HCT116 (cell line): ENCODE results near the gene ZNF789. TPM values are rescaled to one million over a fixed set of nuclear protein-coding genes. Genes with fewer than 3 reads are reported as not detected.

Experiments used
- ATAC-seq: fragments of 200-7000 bp; cut with Tn5 transposase; 2 replicates; pipeline ENCODE4 v1.9.1; 2020; ENCODE audit warnings: mild to moderate bottlenecking, moderate library complexity
- BruUV-seq: library from RNA; stranded (reverse); fragments of 400-500 nt; replicated peaks from 2 replicates; lab custom pipeline; 2021; lab: Mats Ljungman, UMichigan
- CTCF ChIA-PET: fragments of 300-600 bp; sonication (Branson Sonifier 250); formaldehyde crosslinking; loops from one replicate; lab custom pipeline; 2021; ENCODE audit warnings: antibody characterized with exemption; lab: Charles Lee
- POLR2A ChIA-PET: fragments of 300-600, 350-600 bp; sonication (Branson Sonifier 250); formaldehyde crosslinking; loops from one replicate; lab custom pipeline; 2021; ENCODE audit warnings: antibody characterized with exemption; lab: Charles Lee
- RAD21 ChIA-PET, 2 experiments: fragments of 300-600 bp; sonication (Branson Sonifier 250); formaldehyde crosslinking; loops; one replicate each; lab custom pipeline; 2023; ENCODE audit warnings: low total read pairs in 2 of 2; ENCODE audit not compliant: uncharacterized antibody in 2 of 2, unreplicated experiment in 2 of 2, low non-redundant PET in 1 of 2; lab: Charles Lee
- DNase-seq: peaks from one replicate; pipeline ENCODE4 v3.0.0-alpha.2; 2010; ENCODE audit warnings: low read depth, low spot score
- H2AFZ ChIP-seq: fragments of 200-600 bp; shearing (Covaris generic), sonication (generic); 2 replicates; pipeline ENCODE4 v1.6.1; 2017; ENCODE audit warnings: low read depth, mixed run types, mixed read lengths, antibody characterized with exemption, low read length; ENCODE audit not compliant: poor library complexity, severe bottlenecking
- H3K27ac ChIP-seq: 2 replicates; pipeline ENCODE4 v1.5.1; 2012; ENCODE audit warnings: low read depth, low read length
- H3K27me3 ChIP-seq: fragments of 200-600 bp; sonication (generic); 2 replicates; pipeline ENCODE4 v1.6.1; 2016; ENCODE audit warnings: mixed run types, low read length, mixed read lengths; ENCODE audit not compliant: insufficient read depth
- H3K36me3 ChIP-seq, 2 experiments: fragments of 200-500 bp in 1 of 2; fragments of 200-600 bp in 1 of 2; sonication (Bioruptor generic) in 1 of 2; sonication (generic) in 1 of 2; 2 replicates each; pipeline versions ENCODE4 v1.5.1 to v1.6.1; 2014 to 2016; ENCODE audit warnings: low read length in 2 of 2, inconsistent platforms in 1 of 2, mixed read lengths in 1 of 2, mixed run types in 1 of 2; ENCODE audit not compliant: insufficient read depth in 2 of 2, control insufficient read depth in 1 of 2
- H3K4me1 ChIP-seq, 2 experiments: fragments of 200-600 bp in 1 of 2; sonication (generic) in 1 of 2; 2 replicates each; pipeline versions ENCODE4 v1.5.1 to v1.6.1; 2012 to 2017; ENCODE audit warnings: low read length in 2 of 2, inconsistent platforms in 1 of 2, mild to moderate bottlenecking in 1 of 2, mixed read lengths in 1 of 2, mixed run types in 1 of 2, moderate library complexity in 1 of 2; ENCODE audit not compliant: insufficient read depth in 2 of 2, control insufficient read depth in 1 of 2
- H3K4me2 ChIP-seq: fragments of 200-600 bp; sonication (generic); 2 replicates; pipeline ENCODE4 v1.6.1; 2017; ENCODE audit warnings: mixed run types, low read length, mixed read lengths
- H3K4me3 ChIP-seq, 2 experiments: fragments of 200-600 bp in 1 of 2; sonication (generic) in 1 of 2; replicated peaks in 1 of 2; 2 replicates each; pipeline ENCODE4 v1.5.1; 2011 to 2016; ENCODE audit warnings: low read length in 2 of 2, control low read depth in 1 of 2, low read depth in 1 of 2, mild to moderate bottlenecking in 1 of 2, mixed read lengths in 1 of 2, mixed run types in 1 of 2
- H3K79me2 ChIP-seq: fragments of 200-600 bp; sonication (generic); 2 replicates; pipeline ENCODE4 v1.6.1; 2017; ENCODE audit warnings: mild to moderate bottlenecking, mixed run types, low read length, moderate library complexity, mixed read lengths; ENCODE audit not compliant: insufficient read depth
- H3K9ac ChIP-seq: fragments of 200-600 bp; sonication (generic); 2 replicates; pipeline ENCODE4 v1.6.1; 2016; ENCODE audit warnings: low read length, mixed read lengths
- H3K9me2 ChIP-seq: fragments of 200-600 bp; sonication (generic), shearing (Covaris generic); 2 replicates; pipeline ENCODE4 v1.6.1; 2017; ENCODE audit warnings: mixed run types, mild to moderate bottlenecking, moderate library complexity; ENCODE audit not compliant: insufficient read depth
- H3K9me3 ChIP-seq, 2 experiments: fragments of 200-500 bp in 1 of 2; fragments of 200-600 bp in 1 of 2; sonication (Bioruptor generic) in 1 of 2; sonication (generic) in 1 of 2; 2 replicates each; pipeline ENCODE4 v1.6.1; 2014 to 2017; ENCODE audit warnings: low read length in 2 of 2, mixed read lengths in 2 of 2, inconsistent platforms in 1 of 2, low read depth in 1 of 2, mild to moderate bottlenecking in 1 of 2, mixed run types in 1 of 2, moderate library complexity in 1 of 2; ENCODE audit not compliant: control insufficient read depth in 1 of 2, insufficient read depth in 1 of 2
- H4K20me1 ChIP-seq: fragments of 200-600 bp; sonication (generic), shearing (Covaris generic); 2 replicates; pipeline ENCODE4 v1.6.1; 2017; ENCODE audit warnings: mixed run types, mild to moderate bottlenecking, moderate library complexity; ENCODE audit not compliant: insufficient read depth
- ATF3 ChIP-seq: IDR thresholded peaks from 2 replicates; pipeline ENCODE4 v1.6.1; 2012
- CBX3 ChIP-seq: IDR thresholded peaks from 2 replicates; pipeline ENCODE4 v1.6.1; 2012; ENCODE audit warnings: low read depth
- ELF1 ChIP-seq: IDR thresholded peaks from 2 replicates; pipeline ENCODE4 v1.6.1; 2012; ENCODE audit warnings: low read depth, borderline replicate concordance
- EZH2 ChIP-seq: fragments of 200-600 bp; sonication (generic); IDR thresholded peaks from 2 replicates; pipeline ENCODE4 v1.6.1; 2017; ENCODE audit warnings: antibody characterized with exemption, mixed run types
- EZH2phosphoT487 ChIP-seq: fragments of 200-600 bp; IDR thresholded peaks from 2 replicates; pipeline ENCODE4 v1.6.1; 2018; ENCODE audit warnings: antibody characterized with exemption, borderline replicate concordance
- FOSL1 ChIP-seq: IDR thresholded peaks from 2 replicates; pipeline ENCODE4 v1.6.1; 2012; ENCODE audit warnings: low read depth
- JUND ChIP-seq: IDR thresholded peaks from 2 replicates; pipeline ENCODE4 v1.6.1; 2012
- POLR2A ChIP-seq: IDR thresholded peaks from 2 replicates; pipeline ENCODE4 v1.7.0; 2011; ENCODE audit warnings: borderline replicate concordance; ENCODE audit not compliant: insufficient read depth, insufficient read length; ENCODE audit errors: extremely low read depth
- POLR2AphosphoS5 ChIP-seq: IDR thresholded peaks from 2 replicates; pipeline ENCODE4 v1.6.1; 2011; ENCODE audit warnings: mild to moderate bottlenecking, low read depth, low read length, moderate library complexity
- RAD21 ChIP-seq: IDR thresholded peaks from 2 replicates; pipeline ENCODE4 v1.6.1; 2012; ENCODE audit warnings: low read depth, mild to moderate bottlenecking
- REST ChIP-seq: IDR thresholded peaks from 2 replicates; pipeline ENCODE4 v1.6.1; 2012; ENCODE audit warnings: low read depth
- SIN3A ChIP-seq: IDR thresholded peaks from 2 replicates; pipeline ENCODE4 v1.6.1; 2012; ENCODE audit warnings: low read depth
- SP1 ChIP-seq: IDR thresholded peaks from 2 replicates; pipeline ENCODE4 v1.6.1; 2012; ENCODE audit warnings: low read depth
- SRF ChIP-seq: IDR thresholded peaks from 2 replicates; pipeline ENCODE4 v1.6.1; 2012; ENCODE audit warnings: low read depth
- TCF7L2 ChIP-seq: IDR thresholded peaks from 2 replicates; pipeline ENCODE4 v1.7.0; 2011; ENCODE audit warnings: borderline replicate concordance, inconsistent platforms; ENCODE audit not compliant: insufficient read depth, insufficient read length; ENCODE audit errors: extremely low read depth
- YY1 ChIP-seq: IDR thresholded peaks from 2 replicates; pipeline ENCODE4 v1.6.1; 2011; ENCODE audit warnings: low read length, low read depth, moderate library complexity, mild to moderate bottlenecking; ENCODE audit not compliant: insufficient replicate concordance; ENCODE audit errors: extremely low read depth
- ZFX ChIP-seq: fragments of 450-650 bp; IDR thresholded peaks from 2 replicates; pipeline ENCODE4 v1.6.1; 2017
- intact Hi-C: fragments of 100-400 bp; cut with micrococcal nuclease; formaldehyde crosslinking; loops from 2 replicates; pipeline ENCODE4 v1.10.0; 2022
- total RNA-seq: library from RNA; stranded (reverse); gene quantifications from one replicate; pipeline ENCODE4 v1.2.1, GENCODE V29; 2021; ENCODE audit not compliant: unreplicated experiment
- TF ChIP-seq, protein P1 (sequence below): IDR thresholded peaks from 2 replicates; pipeline ENCODE4 v1.6.1; 2011; ENCODE audit warnings: mild to moderate bottlenecking, low read length, moderate library complexity; ENCODE audit not compliant: insufficient replicate concordance; ENCODE audit errors: extremely low read depth
- TF ChIP-seq, protein P2 (sequence below): IDR thresholded peaks from 2 replicates; pipeline ENCODE4 v1.6.1; 2012
- TF ChIP-seq, protein P3 (sequence below), 3 experiments: fragments of 200-600 bp in 1 of 3; sonication (generic) in 1 of 3; IDR thresholded peaks in 2 of 3; conservative IDR thresholded peaks in 1 of 3; 2 replicates each; pipeline ENCODE4 v1.5.1; 2012 to 2017; ENCODE audit warnings: low read depth in 2 of 3, low read length in 2 of 3, antibody characterized with exemption in 1 of 3, borderline replicate concordance in 1 of 3, control low read depth in 1 of 3, mild to moderate bottlenecking in 1 of 3, mixed read lengths in 1 of 3, mixed run types in 1 of 3, moderate library complexity in 1 of 3; ENCODE audit not compliant: insufficient read depth in 1 of 3

The ZNF789 gene
- total RNA-seq, 1 experiment from 2014 or later: 8.2 TPM

DNA sequence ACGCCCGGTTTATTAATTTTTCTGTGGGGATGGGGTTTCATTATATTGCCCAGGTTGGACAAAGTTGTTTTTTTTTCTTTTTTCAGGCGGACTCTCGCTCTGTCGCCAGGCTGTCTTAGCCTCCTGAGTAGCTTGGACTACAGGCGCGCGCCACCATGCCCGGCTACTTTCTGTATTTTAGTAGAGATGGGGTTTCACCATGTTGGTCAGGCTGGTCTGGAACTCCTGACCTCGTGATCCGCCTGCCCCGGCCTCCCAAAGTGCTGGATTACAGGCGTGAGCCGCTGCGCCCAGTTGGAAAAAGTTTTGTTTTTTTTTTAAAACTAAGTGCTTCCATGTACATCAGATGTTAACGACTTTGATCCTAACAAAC is 27.9 kb downstream of the ZNF789 start:
- Histone ChIP-seq H3K27me3 (no peaks in the 10 kb centered on the region), H4K20me1 (no peaks in the 10 kb centered on the region), H3K79me2 (peaks cover 47% of the 10 kb centered on the region), H2AFZ (no peak overlapping the region), H3K9ac (peak overlapping the region; percentile 85), H3K36me3 (peaks cover 6 to 12% of the 10 kb centered on the region in 2 experiments; a peak in 3 of 4 replicates), H3K9me2 (no peaks in the 10 kb centered on the region), H3K4me2 (peak overlapping the region; percentile 84), H3K27ac (peak overlapping the region; percentile 74), H3K9me3 (no peaks in the 10 kb centered on the region), H3K4me3 (peak overlapping the region; percentile 85 to 92), H3K4me1 (peaks cover 14 to 23% of the 10 kb centered on the region in 2 experiments)
- POLR2A ChIA-PET: interaction anchor here (0.7 to 1.2 kb wide), 4 partner anchors 27 to 320 kb away, joined by 3 to 4 read pairs (median 4); partner anchors contain the start of genes ZNF655 and ZSCAN25
- intact Hi-C loops: loop anchor here (2.0 to 5.0 kb wide), 2 partner anchors 28 to 117 kb away; partner anchors contain the start of genes ZNF789 and ZSCAN25
- RAD21 ChIA-PET: no interaction called here
- ATAC-seq (no peak), DNase-seq (no peak)
- TF ChIP-seq, protein P1, sequence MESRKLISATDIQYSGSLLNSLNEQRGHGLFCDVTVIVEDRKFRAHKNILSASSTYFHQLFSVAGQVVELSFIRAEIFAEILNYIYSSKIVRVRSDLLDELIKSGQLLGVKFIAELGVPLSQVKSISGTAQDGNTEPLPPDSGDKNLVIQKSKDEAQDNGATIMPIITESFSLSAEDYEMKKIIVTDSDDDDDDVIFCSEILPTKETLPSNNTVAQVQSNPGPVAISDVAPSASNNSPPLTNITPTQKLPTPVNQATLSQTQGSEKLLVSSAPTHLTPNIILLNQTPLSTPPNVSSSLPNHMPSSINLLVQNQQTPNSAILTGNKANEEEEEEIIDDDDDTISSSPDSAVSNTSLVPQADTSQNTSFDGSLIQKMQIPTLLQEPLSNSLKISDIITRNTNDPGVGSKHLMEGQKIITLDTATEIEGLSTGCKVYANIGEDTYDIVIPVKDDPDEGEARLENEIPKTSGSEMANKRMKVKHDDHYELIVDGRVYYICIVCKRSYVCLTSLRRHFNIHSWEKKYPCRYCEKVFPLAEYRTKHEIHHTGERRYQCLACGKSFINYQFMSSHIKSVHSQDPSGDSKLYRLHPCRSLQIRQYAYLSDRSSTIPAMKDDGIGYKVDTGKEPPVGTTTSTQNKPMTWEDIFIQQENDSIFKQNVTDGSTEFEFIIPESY: no peak
- TF ChIP-seq REST (no peak), EZH2 (no peak), JUND (no peak), CBX3 (no peak), SP1 (no peak), POLR2A (no peak), YY1 (no peak), ATF3 (no peak), SRF (no peak), POLR2AphosphoS5 (no peak), SIN3A (no peak), ZFX (no peak), TCF7L2 (no peak), ELF1 (no peak), RAD21 (no peak), FOSL1 (no peak), EZH2phosphoT487 (no peak)
- TF ChIP-seq, protein P2, sequence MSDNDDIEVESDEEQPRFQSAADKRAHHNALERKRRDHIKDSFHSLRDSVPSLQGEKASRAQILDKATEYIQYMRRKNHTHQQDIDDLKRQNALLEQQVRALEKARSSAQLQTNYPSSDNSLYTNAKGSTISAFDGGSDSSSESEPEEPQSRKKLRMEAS: no peak
- TF ChIP-seq, protein P3, sequence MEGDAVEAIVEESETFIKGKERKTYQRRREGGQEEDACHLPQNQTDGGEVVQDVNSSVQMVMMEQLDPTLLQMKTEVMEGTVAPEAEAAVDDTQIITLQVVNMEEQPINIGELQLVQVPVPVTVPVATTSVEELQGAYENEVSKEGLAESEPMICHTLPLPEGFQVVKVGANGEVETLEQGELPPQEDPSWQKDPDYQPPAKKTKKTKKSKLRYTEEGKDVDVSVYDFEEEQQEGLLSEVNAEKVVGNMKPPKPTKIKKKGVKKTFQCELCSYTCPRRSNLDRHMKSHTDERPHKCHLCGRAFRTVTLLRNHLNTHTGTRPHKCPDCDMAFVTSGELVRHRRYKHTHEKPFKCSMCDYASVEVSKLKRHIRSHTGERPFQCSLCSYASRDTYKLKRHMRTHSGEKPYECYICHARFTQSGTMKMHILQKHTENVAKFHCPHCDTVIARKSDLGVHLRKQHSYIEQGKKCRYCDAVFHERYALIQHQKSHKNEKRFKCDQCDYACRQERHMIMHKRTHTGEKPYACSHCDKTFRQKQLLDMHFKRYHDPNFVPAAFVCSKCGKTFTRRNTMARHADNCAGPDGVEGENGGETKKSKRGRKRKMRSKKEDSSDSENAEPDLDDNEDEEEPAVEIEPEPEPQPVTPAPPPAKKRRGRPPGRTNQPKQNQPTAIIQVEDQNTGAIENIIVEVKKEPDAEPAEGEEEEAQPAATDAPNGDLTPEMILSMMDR (IDR thresholded peaks at IDR 0.05 in 2 of 3, conservative IDR thresholded peaks at IDR 0.05 in 1 of 3; ENCODE audit: borderline replicate concordance in 1 of 3, insufficient read depth in 1 of 3, low read depth in 2 of 3, low read length in 2 of 3): no peak
- CTCF ChIA-PET: interaction anchor here (0.6 to 1.1 kb wide), 2 partner anchors 29 to 114 kb away, joined by 3 to 4 read pairs; no protein-coding TSS in a partner anchor
- BruUV-seq: TSS peak; percentile 34
